T-helper 2 cell (primary cell): ENCODE results near the gene STX1B.
"Not testable (repeated sequence)": the region's sequence is repeated elsewhere in the genome, so short reads cannot be mapped to it uniquely, and the experiment has no call there.

ENCODE experiments used
- DNase-seq, 5 experiments: peaks; one replicate each; pipeline versions ENCODE4 v3.0.0 to v3.0.0-alpha.2; 2012 to 2022

The STX1B gene

GRCh38 chr16:31011815-31012214, 1.4 kb upstream of the STX1B start:
- DNase-seq: not testable (repeated sequence)

- DNase-seq: no peak
These were observed 399 bp downstream of the STX1B start for GRCh38 chr16:31009894-31010584.

- DNase-seq: no peak
These were observed 1.3 kb downstream of the STX1B start for GRCh38 chr16:31009120-31009519.

GRCh38 chr16:31008551-31008950, 1.9 kb downstream of the STX1B start:
- DNase-seq: no peak

GRCh38 chr16:31008149-31008548, 2.3 kb downstream of the STX1B start:
- DNase-seq: no peak

- DNase-seq: no peak
These were observed 2.8 kb downstream of the STX1B start for GRCh38 chr16:31007684-31008083.

GRCh38 chr16:31006589-31006988, 3.8 kb downstream of the STX1B start:
- DNase-seq: no peak

GRCh38 chr16:31006086-31006385, 4.4 kb downstream of the STX1B start:
- no peak for DNase-seq

- DNase-seq: no peak
These were observed 4.9 kb downstream of the STX1B start for GRCh38 chr16:31005350-31006085.

GRCh38 chr16:31004658-31005057, 5.8 kb downstream of the STX1B start:
- DNase-seq: no peak

- no peak for DNase-seq
These were observed 6.7 kb downstream of the STX1B start for GRCh38 chr16:31003744-31004143.

- no peak for DNase-seq
These were observed 7.5 kb downstream of the STX1B start for GRCh38 chr16:31002862-31003341.

GRCh38 chr16:31002250-31002700, 8.2 kb downstream of the STX1B start:
- no peak for DNase-seq

GRCh38 chr16:31001507-31002249, 8.8 kb downstream of the STX1B start:
- DNase-seq: no peak

GRCh38 chr16:31000671-31001382, 9.6 kb downstream of the STX1B start:
- no peak for DNase-seq

- DNase-seq: no peak
These were observed 11.3 kb downstream of the STX1B start for GRCh38 chr16:30998852-30999761.

- DNase-seq: no peak
These were observed 12.4 kb downstream of the STX1B start for GRCh38 chr16:30997725-30998711.

- DNase-seq: peak; percentile 50 to 81 (median 77)
These were observed 13.3 kb downstream of the STX1B start for GRCh38 chr16:30996985-30997724.

GRCh38 chr16:30996324-30996984, 14.0 kb downstream of the STX1B start:
- no peak for DNase-seq
